ENCODE results near the gene RFTN1.

Gene RFTN1

DNA sequence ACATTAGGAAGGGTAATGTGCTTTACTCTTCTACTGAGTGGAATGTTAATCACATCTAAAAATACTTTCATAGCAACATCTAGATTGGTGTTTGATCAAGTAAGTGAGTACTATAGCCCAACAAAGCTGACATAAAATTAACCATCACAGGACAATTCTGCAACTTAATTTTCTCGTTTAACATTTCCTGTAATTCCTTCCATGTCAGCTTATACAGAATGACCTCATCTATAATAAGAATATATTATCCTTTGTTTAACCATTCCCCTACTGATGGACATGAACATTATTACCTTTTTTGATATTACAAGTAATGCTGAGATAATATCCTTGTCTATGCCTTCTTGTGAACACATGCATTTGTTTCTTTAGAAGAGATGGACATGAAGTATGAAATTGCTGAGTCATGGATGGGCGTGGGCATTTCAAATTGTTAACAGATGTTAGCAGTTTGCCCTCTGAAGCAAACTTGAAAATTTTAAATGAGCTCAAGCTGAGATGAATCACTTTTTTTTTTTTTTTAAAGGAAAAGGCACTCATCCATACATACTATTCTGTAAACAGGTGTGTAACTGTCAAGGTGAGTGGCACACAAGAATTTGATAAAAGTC, 163.4 kb downstream of the RFTN1 start:
- peak; percentile 78 to 86 for DNase-seq (ENCODE audit: low read depth in 2 of 2)
- TF ChIP-seq, protein P1, sequence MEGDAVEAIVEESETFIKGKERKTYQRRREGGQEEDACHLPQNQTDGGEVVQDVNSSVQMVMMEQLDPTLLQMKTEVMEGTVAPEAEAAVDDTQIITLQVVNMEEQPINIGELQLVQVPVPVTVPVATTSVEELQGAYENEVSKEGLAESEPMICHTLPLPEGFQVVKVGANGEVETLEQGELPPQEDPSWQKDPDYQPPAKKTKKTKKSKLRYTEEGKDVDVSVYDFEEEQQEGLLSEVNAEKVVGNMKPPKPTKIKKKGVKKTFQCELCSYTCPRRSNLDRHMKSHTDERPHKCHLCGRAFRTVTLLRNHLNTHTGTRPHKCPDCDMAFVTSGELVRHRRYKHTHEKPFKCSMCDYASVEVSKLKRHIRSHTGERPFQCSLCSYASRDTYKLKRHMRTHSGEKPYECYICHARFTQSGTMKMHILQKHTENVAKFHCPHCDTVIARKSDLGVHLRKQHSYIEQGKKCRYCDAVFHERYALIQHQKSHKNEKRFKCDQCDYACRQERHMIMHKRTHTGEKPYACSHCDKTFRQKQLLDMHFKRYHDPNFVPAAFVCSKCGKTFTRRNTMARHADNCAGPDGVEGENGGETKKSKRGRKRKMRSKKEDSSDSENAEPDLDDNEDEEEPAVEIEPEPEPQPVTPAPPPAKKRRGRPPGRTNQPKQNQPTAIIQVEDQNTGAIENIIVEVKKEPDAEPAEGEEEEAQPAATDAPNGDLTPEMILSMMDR (IDR thresholded peaks at IDR 0.05; ENCODE audit: low read depth, low read length) = no peak
- no peak overlapping the region for H3K4me3 ChIP-seq (replicated peaks in 1 of 2; ENCODE audit: low read depth in 2 of 2, low read length in 2 of 2)

DNA sequence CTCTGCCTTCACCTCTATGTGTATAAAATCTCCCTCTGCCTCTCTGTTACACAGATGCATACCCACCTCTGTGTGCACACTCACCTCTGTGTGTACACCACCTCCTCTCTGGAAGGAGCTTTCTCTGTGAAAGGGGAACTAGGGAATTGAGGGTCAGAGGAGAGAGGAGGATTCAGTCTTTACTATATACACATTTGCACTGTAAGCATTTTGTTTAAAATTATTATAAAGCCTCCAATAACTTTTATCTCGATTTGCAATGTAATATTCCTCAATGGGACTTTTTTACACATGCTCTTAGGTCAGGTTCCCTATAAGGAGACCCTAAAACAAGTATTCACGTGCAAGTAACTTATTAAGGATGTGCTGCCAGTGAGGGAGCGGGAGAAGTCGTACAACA, 166.0 kb downstream of the RFTN1 start:
- no peak overlapping the region for H3K4me3 ChIP-seq (replicated peaks in 1 of 2; ENCODE audit: low read depth in 2 of 2, low read length in 2 of 2)
- no peak for DNase-seq (ENCODE audit: low read depth in 2 of 2)
- TF ChIP-seq, protein P1 (IDR thresholded peaks at IDR 0.05; ENCODE audit: low read depth, low read length) = no peak

DNA sequence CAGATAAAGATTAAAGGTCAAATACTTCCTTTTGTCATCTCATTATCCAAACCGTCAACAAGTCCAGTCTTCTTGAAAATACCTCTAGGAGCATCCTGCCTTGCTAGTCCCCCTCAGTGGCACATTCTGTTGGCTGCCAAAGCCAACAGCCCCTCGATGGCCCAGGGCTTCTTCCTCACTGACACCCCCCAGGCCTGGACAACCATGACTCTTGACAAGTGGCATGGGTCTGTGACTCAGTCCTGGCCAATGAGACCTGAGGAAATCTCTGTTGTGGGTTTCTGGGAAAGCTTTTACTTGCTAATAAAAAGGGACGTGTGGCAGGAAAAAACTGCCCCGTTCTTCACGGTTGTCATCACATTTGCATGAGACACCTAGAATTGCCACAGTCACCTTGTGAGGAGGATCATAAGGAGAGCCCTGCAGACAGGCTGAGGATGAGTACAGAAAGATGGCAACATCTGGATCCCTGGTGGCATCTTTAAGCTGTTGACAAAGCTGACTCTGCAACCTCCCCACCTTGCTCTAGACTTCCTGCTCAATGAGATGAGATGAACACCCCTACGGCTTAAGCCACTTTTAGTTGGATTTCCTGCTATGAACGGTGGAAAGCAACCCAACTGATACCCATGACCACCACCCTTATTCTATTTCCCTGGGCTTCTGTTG, 167.0 kb downstream of the RFTN1 start:
- TF ChIP-seq, protein P1 (IDR thresholded peaks at IDR 0.05; ENCODE audit: low read depth, low read length) = no peak
- DNase-seq (ENCODE audit: low read depth in 2 of 2) = no peak

DNA sequence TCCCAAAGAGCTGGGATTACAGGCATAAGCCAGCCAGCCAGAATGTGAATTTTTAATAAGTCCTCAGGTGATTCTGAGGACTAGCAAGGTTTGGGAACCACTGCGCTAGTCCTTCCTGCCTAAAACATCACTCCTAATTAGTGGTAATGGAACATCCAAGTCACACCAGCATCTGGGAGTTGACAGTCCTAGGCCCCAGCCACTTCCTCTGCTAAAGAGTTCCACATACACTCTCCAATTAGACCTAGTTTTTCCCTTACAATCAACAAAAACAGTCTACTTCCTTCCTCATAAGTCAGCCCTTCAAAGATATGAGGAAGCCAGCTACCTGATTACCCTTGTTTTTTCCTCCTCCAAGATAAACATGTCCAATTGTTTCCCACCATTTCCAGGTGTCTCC, 170.4 kb downstream of the RFTN1 start:
- TF ChIP-seq, protein P1 (IDR thresholded peaks at IDR 0.05; ENCODE audit: low read depth, low read length) = no peak
- DNase-seq (ENCODE audit: low read depth in 2 of 2) = no peak
- H3K4me3 ChIP-seq (replicated peaks in 1 of 2; ENCODE audit: low read depth in 2 of 2, low read length in 2 of 2) = no peak overlapping the region

More for the DNA sequence above, 167.0 kb downstream of the RFTN1 start:
- H3K4me3 ChIP-seq (replicated peaks in 1 of 2; ENCODE audit: low read depth in 2 of 2, low read length in 2 of 2) = no peak overlapping the region

DNA sequence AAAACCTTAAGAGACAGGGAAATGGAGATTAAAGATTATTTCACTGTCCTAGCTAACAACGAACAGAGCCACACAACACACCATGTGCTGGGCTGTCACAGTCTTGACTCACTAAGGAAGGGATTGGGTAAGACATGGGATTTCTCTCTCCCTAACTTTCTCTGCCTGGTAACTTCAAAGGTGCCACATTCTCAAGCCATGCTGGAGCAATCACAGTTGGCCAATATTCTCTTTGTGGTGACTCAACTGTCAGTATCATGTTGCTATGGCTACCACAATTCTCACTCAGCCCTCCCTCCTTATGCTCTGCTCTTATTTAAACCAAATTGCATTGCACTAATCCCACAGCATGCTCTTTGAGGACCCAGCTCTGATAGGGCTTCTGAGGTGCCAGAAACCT, 174.5 kb downstream of the RFTN1 start:
- TF ChIP-seq, protein P1 (IDR thresholded peaks at IDR 0.05; ENCODE audit: low read depth, low read length) = no peak
- H3K4me3 ChIP-seq (replicated peaks in 1 of 2; ENCODE audit: low read depth in 2 of 2, low read length in 2 of 2) = no peak overlapping the region
- peak; percentile 96 to 98 for DNase-seq (ENCODE audit: low read depth in 2 of 2)

DNA sequence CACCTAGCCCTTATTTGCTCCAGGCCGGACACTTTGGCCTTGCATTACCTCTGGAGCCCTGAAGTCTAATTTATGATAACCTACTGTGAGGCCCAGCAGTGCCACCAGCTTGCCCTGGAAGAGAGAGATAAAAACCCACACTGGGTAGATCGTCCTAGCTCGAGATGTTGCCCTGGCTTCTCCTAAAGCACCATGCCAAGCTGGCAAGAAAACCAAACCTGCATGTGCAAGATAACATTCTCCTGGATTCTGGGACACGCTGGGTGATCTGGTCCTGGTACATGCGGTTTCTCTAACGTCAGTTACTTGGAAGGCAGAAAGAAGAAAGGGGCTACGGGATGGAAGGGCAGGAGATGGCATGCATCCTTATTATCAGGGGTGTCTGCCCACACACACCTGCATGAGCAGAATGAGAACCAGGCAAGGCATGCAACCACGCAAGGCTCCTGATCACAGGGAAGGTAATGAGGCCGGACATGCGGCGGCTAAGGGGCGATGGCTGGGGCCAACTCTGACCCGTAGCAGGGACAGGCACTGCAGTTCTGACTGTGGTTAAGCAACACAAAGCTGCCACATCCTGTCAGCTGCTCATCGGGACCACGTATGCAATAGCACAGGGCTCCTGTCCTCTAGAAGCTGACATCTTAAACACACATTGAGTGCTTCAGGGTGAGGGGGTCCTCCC, 175.5 kb downstream of the RFTN1 start:
- H3K4me3 ChIP-seq (replicated peaks in 1 of 2; ENCODE audit: low read depth in 2 of 2, low read length in 2 of 2) = no peak overlapping the region
- peak in 1 of 2 donors; percentile 13 for DNase-seq (ENCODE audit: low read depth in 2 of 2)
- TF ChIP-seq, protein P1 (IDR thresholded peaks at IDR 0.05; ENCODE audit: low read depth, low read length) = no peak
